ENCODE results near the gene FNDC1. TPM values are rescaled to one million over a fixed set of nuclear protein-coding genes. Genes with fewer than 3 reads are reported as not detected.

Gene FNDC1
- total RNA-seq, 1 donor from 2014 or later = not detected

DNA sequence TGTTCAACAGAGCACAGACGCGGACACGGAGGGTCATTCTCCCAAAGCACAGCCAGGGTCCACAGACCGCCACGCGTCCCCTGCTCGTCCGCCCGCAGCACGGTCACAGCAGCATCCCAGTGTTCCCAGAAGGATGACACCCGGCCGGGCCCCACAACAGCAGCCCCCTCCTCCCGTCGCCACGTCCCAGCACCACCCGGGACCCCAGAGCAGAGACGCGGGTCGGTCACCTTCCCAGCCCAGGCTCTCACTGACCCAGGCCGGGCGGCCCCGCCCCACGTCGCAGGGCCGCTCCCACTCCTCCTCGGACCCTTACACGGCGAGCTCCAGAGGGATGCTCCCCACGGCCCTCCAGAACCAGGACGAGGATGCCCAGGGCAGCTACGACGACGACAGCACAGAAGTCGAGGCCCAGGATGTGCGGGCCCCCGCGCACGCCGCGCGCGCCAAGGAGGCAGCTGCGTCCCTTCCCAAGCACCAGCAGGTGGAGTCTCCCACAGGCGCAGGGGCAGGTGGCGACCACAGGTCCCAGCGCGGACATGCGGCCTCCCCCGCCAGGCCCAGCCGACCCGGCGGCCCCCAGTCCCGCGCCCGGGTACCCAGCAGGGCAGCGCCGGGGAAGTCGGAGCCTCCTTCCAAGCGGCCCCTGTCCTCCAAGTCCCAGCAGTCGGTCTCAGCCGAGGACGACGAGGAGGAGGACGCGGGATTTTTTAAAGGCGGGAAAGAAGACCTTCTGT lies 64.3 kb downstream of the FNDC1 start:
- Mint-ChIP-seq H3K4me3 (no peak overlapping the region), H3K9me3 (no peaks in the 10 kb centered on the region), H3K27me3 (peaks cover 31% of the 10 kb centered on the region), H3K27ac (no peak overlapping the region), H3K36me3 (ENCODE audit: low read depth) (no peaks in the 10 kb centered on the region), H3K4me1 (no peaks in the 10 kb centered on the region)
- no peak for DNase-seq
- intact Hi-C loops (cut with micrococcal nuclease) = no loop called here

- Mint-ChIP-seq H3K27me3 (peaks cover 31% of the 10 kb centered on the region), H3K9me3 (no peaks in the 10 kb centered on the region)
- intact Hi-C loops (cut with micrococcal nuclease) = no loop called here
Measured at GRCh38 chr6:159234102-159234553, 64.9 kb downstream of the FNDC1 start.

GRCh38 chr6:159238920-159239558 lies 69.8 kb downstream of the FNDC1 start:
- no peaks in the 10 kb centered on the region for H3K9me3 Mint-ChIP-seq
- no peak overlapping the region for H3K27ac Mint-ChIP-seq
- H3K36me3 Mint-ChIP-seq (ENCODE audit: low read depth) = no peaks in the 10 kb centered on the region
- no peak overlapping the region for H3K4me3 Mint-ChIP-seq
- H3K4me1 Mint-ChIP-seq = no peaks in the 10 kb centered on the region
- intact Hi-C loops (cut with micrococcal nuclease) = no loop called here
- H3K27me3 Mint-ChIP-seq = peaks cover 24% of the 10 kb centered on the region
- no peak for DNase-seq

More at GRCh38 chr6:159234102-159234553, 64.9 kb downstream of the FNDC1 start:
- Mint-ChIP-seq H3K36me3 (ENCODE audit: low read depth) (no peaks in the 10 kb centered on the region), H3K4me3 (no peak overlapping the region), H3K27ac (no peak overlapping the region), H3K4me1 (no peaks in the 10 kb centered on the region)
- no peak for DNase-seq

GRCh38 chr6:159249128-159249527 lies 79.9 kb downstream of the FNDC1 start:
- intact Hi-C loops (cut with micrococcal nuclease) = no loop called here
- Mint-ChIP-seq H3K4me1 (no peaks in the 10 kb centered on the region), H3K27ac (no peak overlapping the region)

GRCh38 chr6:159249752-159250151 lies 80.6 kb downstream of the FNDC1 start:
- Mint-ChIP-seq H3K36me3 (ENCODE audit: low read depth) (no peaks in the 10 kb centered on the region), H3K9me3 (no peaks in the 10 kb centered on the region), H3K4me1 (no peaks in the 10 kb centered on the region), H3K27me3 (peaks cover 3% of the 10 kb centered on the region), H3K4me3 (no peak overlapping the region), H3K27ac (no peak overlapping the region)
- DNase-seq = no peak
- intact Hi-C loops (cut with micrococcal nuclease) = loop anchor here (5.0 kb wide), 1 partner anchor 77 kb away; no protein-coding TSS in a partner anchor

More at GRCh38 chr6:159249128-159249527, 79.9 kb downstream of the FNDC1 start:
- Mint-ChIP-seq H3K27me3 (peaks cover 5% of the 10 kb centered on the region), H3K36me3 (ENCODE audit: low read depth) (no peaks in the 10 kb centered on the region), H3K4me3 (no peak overlapping the region), H3K9me3 (no peaks in the 10 kb centered on the region)
- DNase-seq = no peak

DNA sequence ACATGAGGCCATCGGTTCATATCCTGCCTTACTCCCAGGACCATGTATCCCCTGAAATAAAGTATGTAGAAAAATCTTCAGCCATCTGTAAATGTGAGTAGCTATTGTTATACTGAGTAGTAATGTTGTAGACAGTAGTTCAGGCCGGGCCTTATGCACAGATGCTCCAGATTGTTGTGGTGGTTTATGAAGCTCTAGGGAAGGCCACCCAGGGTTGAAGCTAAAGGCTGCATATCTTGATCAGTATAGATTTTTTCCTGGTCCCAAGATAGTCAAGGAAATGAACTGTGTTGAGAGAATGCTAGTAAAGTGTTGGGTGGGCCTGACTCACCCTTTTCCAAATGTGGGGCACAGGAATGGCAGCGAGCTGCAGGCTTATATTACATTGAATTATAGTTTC lies 81.4 kb downstream of the FNDC1 start:
- no peaks in the 10 kb centered on the region for H3K9me3 Mint-ChIP-seq
- H3K36me3 Mint-ChIP-seq (ENCODE audit: low read depth) = no peaks in the 10 kb centered on the region
- H3K4me3 Mint-ChIP-seq = no peak overlapping the region
- H3K4me1 Mint-ChIP-seq = no peaks in the 10 kb centered on the region
- H3K27ac Mint-ChIP-seq = no peak overlapping the region
- intact Hi-C loops (cut with micrococcal nuclease) = loop anchor here (5.0 kb wide), 1 partner anchor 78 kb away; no protein-coding TSS in a partner anchor
- DNase-seq = no peak
- H3K27me3 Mint-ChIP-seq = peaks cover 2% of the 10 kb centered on the region

DNA sequence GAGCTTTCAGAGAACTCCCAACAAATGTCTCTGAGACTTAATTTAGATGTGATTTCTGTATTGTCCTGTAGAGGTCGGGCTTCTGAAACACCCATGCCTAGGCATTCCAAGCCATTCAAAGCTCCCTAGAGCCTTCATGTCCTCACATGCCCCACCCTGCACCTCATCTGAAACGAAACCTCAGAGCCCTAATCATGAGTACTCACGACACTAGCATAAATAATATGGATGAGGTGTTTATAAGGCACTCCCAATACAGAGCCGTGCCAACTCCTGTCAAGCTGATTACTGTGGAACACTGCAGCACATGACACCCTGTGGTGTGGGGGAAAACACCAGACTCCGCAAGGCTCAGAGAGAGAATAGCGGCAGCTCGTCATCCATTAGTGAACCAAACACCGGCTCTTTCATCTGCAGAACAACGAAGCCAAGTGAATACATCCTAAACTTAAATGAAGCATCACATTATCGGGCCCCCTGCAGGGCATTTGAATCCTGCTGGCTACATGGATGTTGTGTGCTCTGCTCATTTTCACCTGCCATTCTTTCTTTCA lies 83.8 kb downstream of the FNDC1 start:
- no peaks in the 10 kb centered on the region for H3K36me3 Mint-ChIP-seq (ENCODE audit: low read depth)
- H3K4me1 Mint-ChIP-seq = no peaks in the 10 kb centered on the region
- peak; percentile 65 for DNase-seq
- intact Hi-C loops (cut with micrococcal nuclease) = loop anchor here (1.0 to 5.0 kb wide), 2 partner anchors 81 to 401 kb away; no protein-coding TSS in a partner anchor
- H3K4me3 Mint-ChIP-seq = no peak overlapping the region
- no peaks in the 10 kb centered on the region for H3K27me3 Mint-ChIP-seq
- H3K9me3 Mint-ChIP-seq = no peaks in the 10 kb centered on the region
- no peak overlapping the region for H3K27ac Mint-ChIP-seq

GRCh38 chr6:159254186-159254585 lies 85.0 kb downstream of the FNDC1 start:
- no peaks in the 10 kb centered on the region for H3K9me3 Mint-ChIP-seq
- intact Hi-C loops (cut with micrococcal nuclease) = loop anchor here (5.0 kb wide), 1 partner anchor 82 kb away; no protein-coding TSS in a partner anchor
- H3K4me1 Mint-ChIP-seq = no peaks in the 10 kb centered on the region
- no peaks in the 10 kb centered on the region for H3K27me3 Mint-ChIP-seq
- no peak overlapping the region for H3K27ac Mint-ChIP-seq
- no peak for DNase-seq
- H3K4me3 Mint-ChIP-seq = no peak overlapping the region
- H3K36me3 Mint-ChIP-seq (ENCODE audit: low read depth) = no peaks in the 10 kb centered on the region

GRCh38 chr6:159255434-159255951 lies 86.3 kb downstream of the FNDC1 start:
- no peaks in the 10 kb centered on the region for H3K36me3 Mint-ChIP-seq (ENCODE audit: low read depth)
- peaks cover 2% of the 10 kb centered on the region for H3K27me3 Mint-ChIP-seq
- H3K27ac Mint-ChIP-seq = no peak overlapping the region
- H3K4me3 Mint-ChIP-seq = no peak overlapping the region
- no peak for DNase-seq
- no peaks in the 10 kb centered on the region for H3K4me1 Mint-ChIP-seq
- intact Hi-C loops (cut with micrococcal nuclease) = no loop called here
- no peaks in the 10 kb centered on the region for H3K9me3 Mint-ChIP-seq

- Mint-ChIP-seq H3K4me3 (no peak overlapping the region), H3K9me3 (no peaks in the 10 kb centered on the region), H3K4me1 (no peaks in the 10 kb centered on the region), H3K36me3 (ENCODE audit: low read depth) (no peaks in the 10 kb centered on the region), H3K27ac (no peak overlapping the region), H3K27me3 (peaks cover 3% of the 10 kb centered on the region)
- intact Hi-C loops (cut with micrococcal nuclease) = no loop called here
- no peak for DNase-seq
Measured at GRCh38 chr6:159256128-159256527, 86.9 kb downstream of the FNDC1 start.

GRCh38 chr6:159257846-159258245 lies 88.6 kb downstream of the FNDC1 start:
- intact Hi-C loops (cut with micrococcal nuclease) = no loop called here
- Mint-ChIP-seq H3K4me1 (no peaks in the 10 kb centered on the region), H3K4me3 (no peak overlapping the region), H3K9me3 (no peaks in the 10 kb centered on the region), H3K27ac (no peak overlapping the region), H3K36me3 (ENCODE audit: low read depth) (no peaks in the 10 kb centered on the region), H3K27me3 (peaks cover 3% of the 10 kb centered on the region)
- no peak for DNase-seq

GRCh38 chr6:159259441-159260125 lies 90.4 kb downstream of the FNDC1 start:
- intact Hi-C loops (cut with micrococcal nuclease) = no loop called here
- H3K4me1 Mint-ChIP-seq = no peaks in the 10 kb centered on the region
- peaks cover 3% of the 10 kb centered on the region for H3K27me3 Mint-ChIP-seq
- no peaks in the 10 kb centered on the region for H3K9me3 Mint-ChIP-seq
- no peak overlapping the region for H3K27ac Mint-ChIP-seq
- no peaks in the 10 kb centered on the region for H3K36me3 Mint-ChIP-seq (ENCODE audit: low read depth)
- no peak for DNase-seq
- H3K4me3 Mint-ChIP-seq = no peak overlapping the region

DNA sequence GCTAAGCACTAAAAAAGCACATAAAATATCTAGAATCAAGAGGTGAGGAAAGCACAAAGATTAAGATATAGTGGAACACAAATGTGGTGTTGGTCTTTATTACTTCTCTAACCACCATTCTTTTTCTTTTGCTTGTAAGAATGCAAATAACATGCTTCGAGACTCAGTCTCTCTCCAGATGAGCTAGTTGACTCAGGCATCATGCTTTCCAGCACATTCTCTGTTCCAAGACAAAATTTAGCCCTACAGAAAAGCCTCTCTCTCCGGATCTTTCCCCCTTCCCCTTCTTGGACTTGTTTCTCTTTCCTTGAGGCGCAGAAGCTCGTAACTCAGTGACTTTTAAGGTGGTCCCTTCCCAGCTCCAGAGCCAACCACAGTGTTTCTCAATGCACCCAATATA lies 91.0 kb downstream of the FNDC1 start:
- Mint-ChIP-seq H3K27ac (no peak overlapping the region), H3K36me3 (ENCODE audit: low read depth) (no peaks in the 10 kb centered on the region), H3K4me3 (no peak overlapping the region), H3K27me3 (peaks cover 3% of the 10 kb centered on the region), H3K4me1 (no peaks in the 10 kb centered on the region), H3K9me3 (no peaks in the 10 kb centered on the region)
- no peak for DNase-seq
- intact Hi-C loops (cut with micrococcal nuclease) = no loop called here
